Coronary artery (tissue), 2 donors: ENCODE measurements around the gene GFRAL.

Experiments used
- DNase-seq: peaks from one replicate; pipeline ENCODE4 v3.0.0-alpha.2; 2017; ENCODE audit warnings: low spot score
- H3K27ac ChIP-seq, 2 donors: fragments of 200-600 bp; sonication (generic); one replicate each; pipeline ENCODE4 v1.5.1; 2016 to 2019
- H3K4me3 ChIP-seq: fragments of 200-600 bp; sonication (generic); 2 replicates; pipeline ENCODE4 v1.5.1; 2016; ENCODE audit warnings: mild to moderate bottlenecking, moderate library complexity
- TF ChIP-seq, protein P1 (sequence below): fragments of 200-600 bp; sonication (generic); IDR thresholded peaks from one replicate; pipeline ENCODE4 v1.5.1; 2019; ENCODE audit warnings: antibody characterized with exemption

The GFRAL gene

DNA sequence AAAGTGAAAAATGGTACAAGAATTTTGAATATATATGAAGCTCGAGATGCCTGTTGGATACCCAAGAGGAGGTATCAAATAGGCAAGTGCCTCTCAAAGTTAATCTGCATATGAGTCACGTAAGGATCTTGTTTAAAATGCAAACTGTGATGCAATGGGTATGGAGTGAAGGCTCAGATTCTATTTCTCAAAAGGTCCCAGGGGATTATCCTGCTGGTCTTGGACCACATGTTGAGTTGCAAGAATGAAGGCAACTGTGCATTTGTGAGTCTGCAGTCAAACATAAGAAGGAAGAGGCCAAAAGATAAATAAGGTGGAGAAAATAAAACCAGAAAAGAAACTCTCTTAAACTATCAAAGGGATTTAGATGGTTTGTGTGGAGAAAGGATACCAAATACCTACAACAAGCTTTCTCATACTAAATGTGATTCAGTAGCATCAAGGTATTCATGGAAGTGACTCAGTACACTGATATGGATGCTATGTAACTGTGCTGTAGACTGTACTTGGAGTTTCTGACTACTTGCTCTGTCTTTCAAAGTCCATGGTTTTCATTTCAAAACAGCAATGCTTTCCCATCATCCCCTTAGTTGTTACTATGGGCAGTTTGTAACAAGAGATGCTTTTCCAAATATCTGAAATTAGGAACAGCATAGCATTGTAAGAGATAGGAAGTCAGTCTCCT is 106.3 kb downstream of the GFRAL start:
- no peak overlapping the region for H3K4me3 ChIP-seq
- TF ChIP-seq, protein P1, sequence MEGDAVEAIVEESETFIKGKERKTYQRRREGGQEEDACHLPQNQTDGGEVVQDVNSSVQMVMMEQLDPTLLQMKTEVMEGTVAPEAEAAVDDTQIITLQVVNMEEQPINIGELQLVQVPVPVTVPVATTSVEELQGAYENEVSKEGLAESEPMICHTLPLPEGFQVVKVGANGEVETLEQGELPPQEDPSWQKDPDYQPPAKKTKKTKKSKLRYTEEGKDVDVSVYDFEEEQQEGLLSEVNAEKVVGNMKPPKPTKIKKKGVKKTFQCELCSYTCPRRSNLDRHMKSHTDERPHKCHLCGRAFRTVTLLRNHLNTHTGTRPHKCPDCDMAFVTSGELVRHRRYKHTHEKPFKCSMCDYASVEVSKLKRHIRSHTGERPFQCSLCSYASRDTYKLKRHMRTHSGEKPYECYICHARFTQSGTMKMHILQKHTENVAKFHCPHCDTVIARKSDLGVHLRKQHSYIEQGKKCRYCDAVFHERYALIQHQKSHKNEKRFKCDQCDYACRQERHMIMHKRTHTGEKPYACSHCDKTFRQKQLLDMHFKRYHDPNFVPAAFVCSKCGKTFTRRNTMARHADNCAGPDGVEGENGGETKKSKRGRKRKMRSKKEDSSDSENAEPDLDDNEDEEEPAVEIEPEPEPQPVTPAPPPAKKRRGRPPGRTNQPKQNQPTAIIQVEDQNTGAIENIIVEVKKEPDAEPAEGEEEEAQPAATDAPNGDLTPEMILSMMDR = no peak
- DNase-seq = no peak
- no peak overlapping the region for H3K27ac ChIP-seq

DNA sequence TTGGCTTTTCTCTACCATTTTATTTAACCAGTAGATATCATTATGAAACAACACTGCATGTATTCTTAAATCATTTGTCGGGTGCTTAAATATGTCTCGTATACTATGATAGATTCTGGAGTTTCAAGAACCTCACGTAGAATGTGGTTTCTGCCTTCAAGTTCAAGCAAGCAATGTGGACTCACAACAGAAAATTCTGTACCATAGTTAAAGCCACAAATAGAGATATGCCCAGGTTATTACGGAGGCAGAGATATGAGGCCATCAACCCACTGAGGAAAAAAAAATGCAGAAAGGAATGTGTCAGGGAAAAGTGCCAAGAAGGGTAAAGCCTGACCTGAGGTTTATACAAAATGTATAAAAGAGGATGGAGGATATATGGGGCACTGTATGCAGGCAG is 109.9 kb downstream of the GFRAL start:
- TF ChIP-seq, protein P1 = no peak
- H3K27ac ChIP-seq = no peak overlapping the region
- DNase-seq = no peak
- H3K4me3 ChIP-seq = no peak overlapping the region

DNA sequence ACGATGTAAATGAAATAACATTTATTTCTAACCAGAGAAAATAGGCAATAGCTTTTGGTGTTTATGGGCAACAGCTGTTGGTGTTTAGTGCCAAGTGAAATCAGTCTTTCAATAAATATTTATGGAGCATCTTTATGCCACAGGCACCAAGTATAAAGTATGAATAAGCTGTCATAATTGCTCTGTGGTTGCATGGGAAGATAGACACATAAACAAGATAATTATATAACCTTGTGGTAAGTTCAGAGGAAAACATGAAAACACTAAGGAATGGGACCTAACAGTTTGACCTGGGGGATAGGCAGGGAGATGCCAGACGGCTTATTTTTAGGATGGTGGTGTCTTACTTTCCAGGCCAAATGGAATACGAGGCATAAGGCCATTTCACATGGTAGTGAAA is 110.9 kb downstream of the GFRAL start:
- no peak for DNase-seq
- Histone ChIP-seq H3K27ac (no peak overlapping the region), H3K4me3 (no peak overlapping the region)
- TF ChIP-seq, protein P1 = no peak

DNA sequence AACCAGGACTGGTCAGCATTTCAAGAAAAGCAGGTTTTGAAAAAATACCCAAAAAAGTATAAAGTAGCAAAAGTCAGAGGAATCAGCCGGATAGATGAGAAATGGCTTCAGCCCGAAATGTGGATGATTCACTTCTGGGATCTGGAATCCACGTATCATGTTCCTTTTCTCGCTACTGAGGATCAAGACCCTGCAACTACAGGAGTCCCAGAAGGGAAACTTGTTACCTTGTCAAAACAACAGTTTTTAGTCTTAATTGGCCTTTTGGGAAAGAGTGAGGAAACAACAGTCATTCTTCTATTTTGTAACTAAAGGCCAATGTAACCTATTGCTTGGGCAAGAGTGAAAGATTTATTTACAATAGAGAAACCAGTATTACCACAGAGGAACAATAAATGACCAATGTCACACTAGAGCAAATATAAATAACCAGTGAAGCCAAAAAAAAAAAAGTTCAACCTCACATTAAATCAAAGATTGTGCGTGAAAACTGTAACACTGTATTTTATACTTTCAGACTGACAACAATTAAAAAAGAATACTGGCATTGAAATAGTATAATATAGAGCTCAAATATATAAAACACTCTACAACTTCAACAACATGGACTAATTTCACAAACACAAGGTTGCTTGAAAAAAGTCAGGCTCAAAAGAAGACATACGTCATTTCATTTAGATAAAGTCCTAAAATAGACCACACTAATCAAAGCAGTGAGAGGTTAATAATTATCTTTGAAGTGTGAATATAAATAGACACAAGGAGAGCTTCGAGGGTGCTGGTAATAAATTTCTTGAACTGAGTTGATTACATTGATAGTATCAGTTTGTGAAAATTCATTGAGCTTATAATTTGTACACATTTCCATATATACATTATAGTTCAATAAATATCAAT is 116.2 kb downstream of the GFRAL start:
- DNase-seq = no peak
- Histone ChIP-seq H3K27ac (no peak overlapping the region), H3K4me3 (no peak overlapping the region)
- TF ChIP-seq, protein P1 = no peak

DNA sequence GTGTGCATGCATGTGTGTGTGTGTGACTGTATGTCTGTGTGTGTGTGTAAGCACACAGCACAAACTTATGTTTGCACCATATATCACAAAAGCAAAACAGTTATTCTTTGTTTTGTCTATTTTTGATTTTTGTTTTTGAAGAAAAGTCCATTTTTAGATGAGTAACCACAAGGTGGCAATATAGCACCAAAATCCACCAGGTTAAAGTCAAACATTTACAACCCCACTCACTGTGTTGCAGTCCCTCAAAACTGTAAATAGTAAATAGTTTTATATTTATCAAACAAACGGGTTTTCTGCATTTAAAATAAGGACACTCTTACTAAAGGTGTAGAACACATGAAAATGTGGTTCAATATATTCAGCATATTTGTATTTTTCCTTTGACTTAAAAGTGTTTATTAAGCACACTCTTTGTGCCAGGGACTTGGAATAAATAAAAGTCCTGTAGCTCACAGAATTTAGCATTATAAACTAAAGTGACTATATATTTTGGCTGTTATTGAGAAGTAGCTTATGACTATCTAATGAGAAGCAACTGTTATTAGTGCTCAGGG is 118.5 kb downstream of the GFRAL start:
- DNase-seq = no peak
- Histone ChIP-seq H3K27ac (no peak overlapping the region), H3K4me3 (no peak overlapping the region)
- TF ChIP-seq, protein P1 = no peak

DNA sequence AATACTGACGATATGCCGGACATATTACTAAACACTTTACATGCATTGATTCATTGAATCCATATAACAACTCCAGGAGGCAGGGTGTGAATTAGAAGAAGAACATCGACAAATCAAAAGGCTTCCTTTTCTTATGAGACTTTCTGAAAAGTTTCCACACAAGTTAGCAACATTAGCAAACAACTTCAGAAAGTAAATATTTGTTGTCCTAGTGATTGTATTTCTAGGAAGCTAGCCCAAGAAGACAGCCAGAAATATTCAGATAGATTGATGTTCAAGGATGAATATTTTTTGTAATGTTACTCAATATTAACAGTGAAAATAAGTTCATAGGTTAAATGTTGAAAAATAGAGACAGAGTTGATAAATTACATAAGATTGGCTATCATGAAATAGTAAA is 120.6 kb downstream of the GFRAL start:
- H3K4me3 ChIP-seq = no peak overlapping the region
- H3K27ac ChIP-seq = no peak overlapping the region
- TF ChIP-seq, protein P1 = no peak
- no peak for DNase-seq
